ENCODE results near the gene ZNF521.

DNA sequence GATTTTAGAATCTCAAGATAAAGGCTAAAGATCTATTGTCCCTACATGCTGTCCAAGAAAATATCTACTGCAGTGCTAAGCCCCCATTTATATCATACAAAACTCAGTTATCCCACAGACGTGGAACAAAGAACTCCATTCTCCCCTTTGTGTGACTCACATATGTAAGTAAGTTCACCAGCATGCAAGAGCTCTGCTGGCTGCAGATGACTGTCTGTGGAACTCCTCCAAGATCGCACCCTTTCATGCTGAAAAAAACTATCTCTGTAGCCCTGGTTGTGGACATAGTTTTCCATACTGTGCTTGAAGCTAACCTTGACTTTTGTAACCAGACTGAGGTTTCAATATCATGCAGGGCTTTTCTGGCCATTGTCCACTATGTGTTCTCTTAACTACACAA, 207.1 kb downstream of the ZNF521 start:
- TF ChIP-seq, protein P1, sequence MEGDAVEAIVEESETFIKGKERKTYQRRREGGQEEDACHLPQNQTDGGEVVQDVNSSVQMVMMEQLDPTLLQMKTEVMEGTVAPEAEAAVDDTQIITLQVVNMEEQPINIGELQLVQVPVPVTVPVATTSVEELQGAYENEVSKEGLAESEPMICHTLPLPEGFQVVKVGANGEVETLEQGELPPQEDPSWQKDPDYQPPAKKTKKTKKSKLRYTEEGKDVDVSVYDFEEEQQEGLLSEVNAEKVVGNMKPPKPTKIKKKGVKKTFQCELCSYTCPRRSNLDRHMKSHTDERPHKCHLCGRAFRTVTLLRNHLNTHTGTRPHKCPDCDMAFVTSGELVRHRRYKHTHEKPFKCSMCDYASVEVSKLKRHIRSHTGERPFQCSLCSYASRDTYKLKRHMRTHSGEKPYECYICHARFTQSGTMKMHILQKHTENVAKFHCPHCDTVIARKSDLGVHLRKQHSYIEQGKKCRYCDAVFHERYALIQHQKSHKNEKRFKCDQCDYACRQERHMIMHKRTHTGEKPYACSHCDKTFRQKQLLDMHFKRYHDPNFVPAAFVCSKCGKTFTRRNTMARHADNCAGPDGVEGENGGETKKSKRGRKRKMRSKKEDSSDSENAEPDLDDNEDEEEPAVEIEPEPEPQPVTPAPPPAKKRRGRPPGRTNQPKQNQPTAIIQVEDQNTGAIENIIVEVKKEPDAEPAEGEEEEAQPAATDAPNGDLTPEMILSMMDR (IDR thresholded peaks at IDR 0.05; ENCODE audit: low read depth, low read length): no peak
- TF ChIP-seq POLR2A (IDR thresholded peaks at IDR 0.05; ENCODE audit: extremely low read depth, insufficient read length): no peak
